NCI-H748 (cell line): Measurements from ENCODE around the gene NSMF.
A peak's percentile ranks its signal among the peaks of the same experiment; 100 is the strongest.
"Not testable (repeated sequence)": the region's sequence is repeated elsewhere in the genome, so short reads cannot be mapped to it uniquely, and the experiment has no call there.

Source experiments
- DNase-seq: peaks from one replicate; lab custom pipeline; 2025; ENCODE audit not compliant: unreplicated experiment; lab: John Stamatoyannopoulos, UW

Gene NSMF

GRCh38 chr9:137477778-137478612, 18.9 kb upstream of the NSMF start:
- no peak for DNase-seq

DNA sequence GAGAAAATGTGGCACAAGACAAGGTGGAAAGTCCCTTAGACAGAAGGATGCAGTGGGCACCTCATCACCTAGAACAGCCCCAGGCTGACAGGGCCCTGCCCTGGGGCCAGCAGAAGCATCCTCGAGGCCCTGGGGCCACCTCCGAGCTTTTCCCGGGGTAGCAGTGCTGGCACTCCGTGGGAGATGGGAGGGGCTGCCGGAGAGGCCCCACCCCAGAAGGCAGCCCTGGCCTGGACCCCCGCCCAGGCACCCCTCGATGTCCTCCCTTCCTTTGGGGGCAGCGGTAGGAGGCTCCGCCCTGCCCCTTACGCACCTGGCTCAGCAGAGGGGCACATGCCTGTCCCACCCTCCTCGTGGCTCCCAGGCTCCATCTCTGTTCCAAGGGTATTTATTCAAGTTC, 17.7 kb upstream of the NSMF start:
- DNase-seq = no peak

DNA sequence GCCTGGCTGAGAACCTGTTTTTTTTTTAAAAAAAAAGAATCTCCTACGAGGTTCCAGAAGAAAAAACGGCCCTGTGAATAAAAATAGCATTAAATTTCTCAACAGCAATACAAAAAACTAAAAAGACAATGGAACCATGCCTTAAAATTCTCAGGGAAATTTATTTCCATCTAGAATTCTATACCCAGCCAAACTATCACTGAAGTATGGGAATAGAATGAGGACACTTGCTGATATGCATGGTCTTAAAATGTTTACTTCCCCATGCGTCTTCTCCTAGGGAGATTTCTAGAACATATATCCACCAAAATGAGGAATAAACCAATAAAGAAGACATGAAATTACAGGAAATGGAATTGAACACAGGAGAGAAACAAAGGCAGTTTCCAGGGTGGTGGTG, 16.5 kb upstream of the NSMF start:
- DNase-seq = no peak

DNA sequence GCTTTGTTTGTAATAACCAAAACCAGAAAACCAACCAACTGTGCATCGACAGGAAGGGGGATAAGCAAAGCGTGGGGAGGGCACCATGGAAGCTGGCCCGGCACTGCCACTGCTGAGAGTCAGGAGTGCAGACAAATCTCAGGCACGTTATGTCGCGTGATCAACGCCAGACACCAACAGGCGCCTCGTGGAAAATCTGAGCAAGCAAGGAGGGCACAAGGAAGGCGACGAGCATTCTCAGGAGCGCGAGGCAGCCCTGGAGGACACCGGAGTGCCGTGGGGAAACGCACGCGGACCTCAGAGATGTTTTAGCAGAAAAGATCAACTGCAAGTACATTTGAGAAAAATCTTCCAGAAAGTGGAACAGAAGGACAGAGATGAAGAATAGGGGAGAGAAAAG, 15.1 kb upstream of the NSMF start:
- no peak for DNase-seq

DNA sequence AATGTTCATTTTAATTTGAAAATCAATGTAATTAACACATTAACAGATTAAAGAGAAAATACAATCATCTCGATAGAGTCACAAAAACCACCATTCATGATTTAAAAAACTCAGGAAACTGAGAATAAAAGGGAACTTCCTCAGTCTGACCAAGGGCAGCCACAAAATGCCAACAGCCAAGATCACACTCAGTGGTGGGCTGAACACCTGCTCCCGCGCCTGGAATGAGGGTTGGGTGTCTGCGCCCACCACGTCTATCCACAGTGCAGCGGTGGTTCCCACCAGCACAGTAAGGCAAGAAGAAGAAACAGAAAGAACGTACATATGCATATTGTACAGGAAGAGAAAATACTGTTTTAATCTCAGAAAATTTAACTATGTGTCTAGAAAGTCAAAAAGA, 11.7 kb upstream of the NSMF start:
- DNase-seq = no peak

- DNase-seq = no peak
These were observed 8.8 kb upstream of the NSMF start for GRCh38 chr9:137467896-137468295.

- no peak for DNase-seq
These were observed 8.0 kb upstream of the NSMF start for GRCh38 chr9:137467161-137467581.

DNA sequence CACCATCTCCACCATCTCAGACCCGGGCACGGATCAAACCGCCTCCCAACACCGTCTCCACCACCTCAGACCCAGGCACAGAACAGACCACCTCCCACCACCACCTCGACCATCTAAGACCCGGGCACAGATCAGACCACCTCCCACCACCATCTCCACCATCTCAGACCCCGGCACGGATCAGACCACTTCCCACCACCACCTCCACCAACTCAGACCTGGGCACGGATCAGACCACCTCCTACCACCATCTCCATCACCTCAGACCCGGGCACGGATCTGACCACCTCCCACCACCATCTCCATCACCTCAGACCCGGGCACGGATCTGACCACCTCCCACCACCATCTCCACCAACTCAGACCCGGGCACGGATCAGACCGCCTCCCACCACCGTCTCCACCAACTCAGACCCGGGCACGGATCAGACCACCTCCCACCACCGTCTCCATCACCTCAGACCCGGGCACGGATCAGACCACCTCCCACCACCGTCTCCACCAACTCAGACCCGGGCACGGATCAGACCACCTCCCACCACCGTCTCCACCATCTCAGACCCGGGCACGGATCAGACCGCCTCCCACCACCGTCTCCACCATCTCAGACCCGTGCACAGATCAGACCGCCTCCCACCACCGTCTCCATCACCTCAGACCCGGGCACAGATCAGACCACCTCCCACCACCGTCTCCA, 7.4 kb upstream of the NSMF start:
- DNase-seq = not testable (repeated sequence)

DNA sequence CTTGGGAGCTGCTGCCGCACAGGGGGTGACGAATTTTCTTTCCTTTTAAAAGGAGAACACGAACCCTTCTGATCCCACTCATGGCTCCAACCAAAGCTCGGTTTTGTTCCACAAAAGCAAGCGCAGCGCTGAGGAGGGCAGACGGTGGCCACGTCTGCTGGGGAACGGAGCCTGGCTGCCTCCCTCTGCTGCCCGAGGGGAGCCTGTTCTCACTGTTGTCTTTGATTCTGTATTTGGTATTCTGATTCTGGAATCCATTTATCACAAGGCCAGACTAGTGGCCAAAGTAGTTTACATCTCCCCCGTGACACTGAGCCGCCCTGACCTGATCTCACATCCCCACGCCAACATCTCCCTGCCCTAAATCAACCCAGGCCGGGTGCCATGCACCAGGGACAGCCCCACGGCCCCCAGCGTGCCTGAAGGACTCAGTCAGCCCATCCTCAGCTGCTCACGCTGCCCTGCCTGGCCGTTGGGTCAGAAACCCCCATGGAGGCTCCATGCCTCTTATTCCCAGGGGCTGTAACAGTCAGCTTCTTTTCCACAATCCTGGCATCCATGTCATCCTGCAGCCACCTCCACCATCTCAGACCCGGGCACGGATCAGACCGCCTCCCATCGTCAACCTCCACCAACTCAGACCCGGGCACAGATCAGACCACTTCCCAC, 6.7 kb upstream of the NSMF start:
- DNase-seq = no peak

DNA sequence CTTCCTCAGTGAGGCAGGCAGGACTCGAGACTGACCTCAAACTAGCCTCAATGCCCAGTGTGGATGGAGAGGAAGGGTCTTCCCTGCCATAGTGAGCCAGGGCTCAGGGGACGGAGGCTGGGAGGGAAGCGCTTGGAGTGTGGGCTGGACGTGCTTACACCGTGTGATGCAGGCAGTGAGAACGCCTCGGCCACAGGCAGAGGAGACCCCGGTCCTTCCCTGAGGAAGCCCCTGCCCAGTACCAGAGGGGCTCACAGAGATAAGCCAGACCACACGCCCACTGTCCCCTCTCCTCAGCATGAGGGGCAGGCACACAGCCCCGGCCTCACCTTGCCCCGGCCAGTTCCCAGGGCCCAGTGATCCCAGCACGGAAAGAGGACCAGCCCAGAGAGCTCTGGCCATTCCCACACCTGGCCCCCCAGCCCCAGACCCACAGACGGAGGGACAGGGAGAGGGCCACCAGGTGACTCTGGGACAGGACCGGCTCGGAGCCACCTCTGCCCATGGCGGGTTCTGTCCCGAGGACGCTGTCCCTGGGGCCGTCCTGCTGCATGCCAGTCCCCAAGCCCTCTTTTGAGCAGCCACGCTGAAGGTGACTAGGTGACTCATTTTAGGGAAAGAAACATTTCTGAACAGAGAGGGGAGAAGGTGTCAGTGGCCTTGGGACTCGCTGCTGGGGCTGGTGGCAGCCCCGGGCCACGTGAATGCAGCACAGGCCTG, 6.0 kb upstream of the NSMF start:
- no peak for DNase-seq

DNA sequence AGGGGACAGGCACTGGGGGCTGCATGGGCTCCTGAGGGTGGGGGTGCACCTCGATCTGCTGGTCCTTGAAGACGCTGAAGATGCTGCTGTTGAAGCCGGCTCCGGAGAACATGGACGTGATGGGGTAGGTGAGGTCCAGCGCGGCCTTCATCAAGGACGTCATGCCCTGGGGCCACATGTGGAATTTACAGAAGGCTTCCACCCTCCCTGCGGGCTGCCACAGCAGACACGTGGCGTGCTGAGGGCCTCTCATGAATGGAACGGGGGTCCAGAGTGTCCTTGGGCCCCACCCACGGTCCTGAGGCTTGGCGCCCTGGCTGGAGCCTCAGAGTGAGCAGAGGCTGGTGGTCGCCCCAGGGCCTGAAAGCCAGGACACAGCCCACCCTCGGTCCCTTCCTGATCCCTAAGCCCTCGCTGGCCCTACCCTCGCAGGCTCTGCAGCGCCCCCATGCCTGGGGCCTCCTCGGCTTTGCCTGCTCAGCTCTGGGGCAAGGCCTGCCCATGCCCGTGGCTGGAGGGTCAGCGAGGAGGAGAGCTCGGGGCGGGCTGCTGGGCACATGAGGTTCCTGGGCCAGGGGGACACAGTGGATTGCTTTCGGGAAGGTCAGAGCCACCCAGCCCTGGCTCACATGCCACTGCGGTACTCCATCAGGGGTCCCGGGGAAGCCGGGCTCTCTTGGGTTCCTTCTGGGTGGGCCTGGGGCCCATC, 5.3 kb upstream of the NSMF start:
- DNase-seq = no peak

DNA sequence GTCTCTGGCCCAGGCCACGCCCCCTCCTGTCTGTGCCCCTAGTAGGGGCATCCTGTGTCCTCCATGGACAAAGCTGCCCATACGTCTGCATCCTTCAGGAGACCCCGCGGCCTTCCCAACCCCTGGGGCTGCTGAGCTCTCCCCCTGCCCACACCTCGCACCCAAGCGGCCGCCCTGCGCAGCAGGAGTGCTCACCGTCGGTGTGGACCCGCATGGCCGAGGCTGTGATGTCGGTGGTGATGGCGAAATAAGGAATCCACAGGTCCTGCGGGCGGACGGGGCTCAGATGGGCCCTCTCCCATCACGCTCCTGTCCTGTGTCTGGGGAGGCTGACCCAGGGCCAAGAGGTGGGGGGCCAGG, 4.8 kb upstream of the NSMF start:
- DNase-seq = no peak

- DNase-seq = no peak
These were observed 4.1 kb upstream of the NSMF start for GRCh38 chr9:137462986-137463930.

DNA sequence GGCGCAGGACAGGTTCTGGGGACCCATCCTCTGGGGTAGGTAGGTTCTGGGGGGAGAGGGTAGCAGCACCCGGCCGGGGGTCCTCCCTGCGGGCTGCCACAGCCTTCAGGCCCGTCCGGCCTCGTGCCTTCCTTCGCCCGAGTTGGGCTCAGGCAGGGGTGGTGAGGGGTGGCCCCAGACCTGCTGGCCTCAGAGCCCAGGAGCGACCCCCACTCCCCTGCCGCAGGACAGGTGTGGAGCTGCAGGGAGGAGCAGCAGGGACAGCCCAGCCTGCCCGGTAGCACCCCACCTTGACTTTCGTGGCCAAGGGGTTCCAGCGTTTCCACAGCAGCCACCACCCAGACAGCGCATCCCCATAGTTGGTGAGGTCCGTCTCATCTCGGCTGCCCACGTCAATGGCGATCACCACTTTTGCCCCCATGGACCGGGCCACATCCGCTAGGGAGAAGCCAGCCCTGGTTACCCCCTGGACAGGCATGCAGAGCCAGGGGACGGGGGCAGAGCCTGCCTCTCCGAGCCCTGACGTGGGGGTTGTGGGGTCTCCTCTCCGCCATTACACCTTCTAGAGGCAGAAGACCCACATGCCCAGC, 3.4 kb upstream of the NSMF start:
- no peak for DNase-seq

DNA sequence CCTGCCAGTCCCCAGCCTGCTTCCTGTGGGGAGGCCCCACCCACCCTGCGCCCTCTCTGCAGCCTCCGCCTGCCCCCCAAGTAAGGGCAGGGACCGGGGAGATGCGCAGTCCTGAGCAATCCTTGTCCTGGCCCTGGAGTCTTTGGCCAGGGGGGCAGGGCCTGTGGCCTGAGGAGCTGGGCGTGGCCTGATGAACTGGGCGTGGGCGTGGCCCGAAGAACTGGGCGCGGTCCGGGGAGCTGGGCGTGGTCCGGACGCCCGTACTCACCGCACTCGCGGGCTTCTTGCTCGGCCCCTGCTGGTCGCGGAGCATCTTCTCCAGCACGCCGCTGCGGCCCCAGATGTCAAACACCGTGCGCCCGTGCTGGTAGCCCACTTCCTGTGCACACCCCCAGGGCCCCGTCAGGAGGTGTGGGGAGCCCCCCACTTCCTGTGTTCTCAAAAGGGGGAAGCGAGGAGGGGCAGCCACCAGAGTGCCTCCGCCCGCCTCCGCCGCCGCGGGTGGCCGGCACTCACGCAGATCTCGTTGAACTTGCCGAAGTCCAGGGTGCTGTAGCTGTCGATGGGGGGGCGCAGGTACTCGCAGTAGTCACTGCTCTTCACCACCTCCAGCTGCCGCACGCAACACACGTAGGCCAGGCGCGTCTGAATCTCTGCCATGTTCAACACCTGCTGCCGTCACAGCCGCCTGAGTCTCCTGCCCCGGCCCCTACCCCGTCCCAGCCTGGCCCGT, 2.7 kb upstream of the NSMF start:
- peak; percentile 38 for DNase-seq

- no peak for DNase-seq
These were observed 2.2 kb upstream of the NSMF start for GRCh38 chr9:137461316-137461662.

GRCh38 chr9:137460363-137461315, 1.5 kb upstream of the NSMF start:
- DNase-seq = no peak
